GM12878 (cell line): Measurements from ENCODE around the gene BUD23. TPM values are rescaled to one million over a fixed set of nuclear protein-coding genes. Genes with fewer than 3 reads are reported as not detected.
A peak's percentile ranks its signal among the peaks of the same experiment; 100 is the strongest.

Experiments
- EGR1 ChIP-seq, 2 experiments: IDR thresholded peaks; 1 replicate in 1 of 2; 2 replicates in 1 of 2; pipeline ENCODE4 v1.6.1; 2011 to 2012; ENCODE audit warnings: low read depth in 2 of 2, low read length in 2 of 2, borderline replicate concordance in 1 of 2, mild to moderate bottlenecking in 1 of 2, moderate library complexity in 1 of 2
- EZH2 ChIP-seq: IDR thresholded peaks from 2 replicates; pipeline ENCODE4 v1.6.1; 2012; ENCODE audit warnings: low read depth, mild to moderate bottlenecking, control low read depth, inconsistent platforms, low read length, borderline replicate concordance; ENCODE audit not compliant: control insufficient read depth
- FOXM1 ChIP-seq: IDR thresholded peaks from 2 replicates; pipeline ENCODE4 v1.6.1; 2012; ENCODE audit warnings: low read depth, mild to moderate bottlenecking, inconsistent platforms, low read length, moderate library complexity
- HCFC1 ChIP-seq: fragments of 150-350 bp; IDR thresholded peaks from 2 replicates; pipeline ENCODE4 v1.6.1; 2014; ENCODE audit warnings: low read length
- IRF5 ChIP-seq: fragments of 450-650 bp; IDR thresholded peaks from 2 replicates; pipeline ENCODE4 v1.6.1; 2017; ENCODE audit warnings: borderline replicate concordance
- JUNB ChIP-seq: IDR thresholded peaks from 2 replicates; pipeline ENCODE4 v1.6.1; 2016; ENCODE audit warnings: antibody characterized with exemption, mild to moderate bottlenecking
- NBN ChIP-seq: fragments of 450-650 bp; IDR thresholded peaks from 2 replicates; pipeline ENCODE4 v1.6.1; 2016
- NR2C2 ChIP-seq: IDR thresholded peaks from 2 replicates; pipeline ENCODE4 v1.6.1; 2011; ENCODE audit warnings: borderline replicate concordance, low read depth; ENCODE audit not compliant: control insufficient read depth, insufficient read length
- PBX3 ChIP-seq: IDR thresholded peaks from 2 replicates; pipeline ENCODE4 v1.6.1; 2011; ENCODE audit warnings: mild to moderate bottlenecking, low read depth, low read length, moderate library complexity; ENCODE audit not compliant: insufficient replicate concordance
- POLR2A ChIP-seq: IDR thresholded peaks from 2 replicates; pipeline ENCODE4 v1.6.1; 2011; ENCODE audit warnings: low read depth, mild to moderate bottlenecking, low read length
- POLR2AphosphoS5 ChIP-seq: IDR thresholded peaks from 2 replicates; pipeline ENCODE4 v1.6.1; 2011; ENCODE audit warnings: mild to moderate bottlenecking, low read length, inconsistent platforms
- SPI1 ChIP-seq: IDR thresholded peaks from 2 replicates; pipeline ENCODE4 v1.6.1; 2011; ENCODE audit warnings: low read depth, mild to moderate bottlenecking, low read length, moderate library complexity, borderline replicate concordance; ENCODE audit not compliant: insufficient read depth
- SUPT20H ChIP-seq: IDR thresholded peaks from 2 replicates; pipeline ENCODE4 v1.6.1; 2011; ENCODE audit warnings: low read depth, mild to moderate bottlenecking, low read length, moderate library complexity, borderline replicate concordance; ENCODE audit not compliant: control insufficient read depth
- TCF3 ChIP-seq: IDR thresholded peaks from 2 replicates; pipeline ENCODE4 v1.6.1; 2012; ENCODE audit warnings: low read depth, mild to moderate bottlenecking, low read length, borderline replicate concordance; ENCODE audit not compliant: insufficient read depth
- YY1 ChIP-seq: IDR thresholded peaks from 2 replicates; pipeline ENCODE4 v1.6.1; 2011; ENCODE audit warnings: low read depth, mild to moderate bottlenecking, low read length
- ZNF592 ChIP-seq: fragments of 450-650 bp; IDR thresholded peaks from 2 replicates; pipeline ENCODE4 v1.6.1; 2017; ENCODE audit warnings: mild to moderate bottlenecking, moderate library complexity
- ZNF622 ChIP-seq: fragments of 450-650 bp; IDR thresholded peaks from 2 replicates; pipeline ENCODE4 v1.6.1; 2017; ENCODE audit warnings: mild to moderate bottlenecking, inconsistent platforms
- ZZZ3 ChIP-seq: IDR thresholded peaks from 2 replicates; pipeline ENCODE4 v1.6.1; 2011; ENCODE audit warnings: low read depth; ENCODE audit not compliant: control insufficient read depth, insufficient read length
- polyA plus RNA-seq, 11 experiments: library from polyadenylated mRNA; depleted of rRNA in 4 of 11; unstranded in 6 of 11; stranded (reverse) in 5 of 11; fragments of >200 nt; fragmentation: Nextera tagmentation in 4 of 11; fragmentation: Illumina TruSeq in 1 of 11; extraction: Ambion mirVana in 4 of 11; extraction: Trizol in 1 of 11; gene quantifications; 1 replicate in 1 of 11; 2 replicates in 10 of 11; pipeline versions ENCODE4 v1.2.1 to v1.2.3, GENCODE V29; 2011 to 2016; ENCODE audit warnings: inconsistent platforms in 2 of 11, missing spikeins in 2 of 11, low read depth in 1 of 11
- total RNA-seq, 4 experiments: library from RNA; depleted of rRNA in 3 of 4; stranded (reverse); fragments of >200 nt in 3 of 4; fragmentation: Illumina TruSeq in 1 of 4; extraction: Trizol in 1 of 4; gene quantifications; 2 replicates each; pipeline versions ENCODE4 v1.2.1 to v1.2.3, GENCODE V29; 2013 to 2021
- TF ChIP-seq, protein P1 (sequence below): fragments of 450-650 bp; formaldehyde crosslinking; IDR thresholded peaks from 2 replicates; pipeline ENCODE4 v1.4.0; 2020; ENCODE audit warnings: mild to moderate bottlenecking, moderate library complexity

BUD23 gene
- total and polyA plus RNA-seq, 10 of the 15 experiments (the other 5 are each of a cell fraction or from before 2014, with no cell fraction given) = 36.4 to 138 (median 99.5) TPM

- TF ChIP-seq TCF3 = peak; percentile 81
- no peak for TF ChIP-seq JUNB
- TF ChIP-seq EGR1 (IDR thresholded peaks at IDR 0.05; ENCODE audit: borderline replicate concordance in 1 of 2, low read depth in 2 of 2, low read length in 2 of 2) = peak; percentile 30 to 45; a peak in 2 of 3 replicates
- TF ChIP-seq POLR2A = peak; percentile 92
- TF ChIP-seq ZZZ3 = no peak
- TF ChIP-seq SPI1 = no peak
- TF ChIP-seq NR2C2 = no peak
- no peak for TF ChIP-seq HCFC1
- no peak for TF ChIP-seq ZNF622
- TF ChIP-seq EZH2 = no peak
- TF ChIP-seq, protein P1, sequence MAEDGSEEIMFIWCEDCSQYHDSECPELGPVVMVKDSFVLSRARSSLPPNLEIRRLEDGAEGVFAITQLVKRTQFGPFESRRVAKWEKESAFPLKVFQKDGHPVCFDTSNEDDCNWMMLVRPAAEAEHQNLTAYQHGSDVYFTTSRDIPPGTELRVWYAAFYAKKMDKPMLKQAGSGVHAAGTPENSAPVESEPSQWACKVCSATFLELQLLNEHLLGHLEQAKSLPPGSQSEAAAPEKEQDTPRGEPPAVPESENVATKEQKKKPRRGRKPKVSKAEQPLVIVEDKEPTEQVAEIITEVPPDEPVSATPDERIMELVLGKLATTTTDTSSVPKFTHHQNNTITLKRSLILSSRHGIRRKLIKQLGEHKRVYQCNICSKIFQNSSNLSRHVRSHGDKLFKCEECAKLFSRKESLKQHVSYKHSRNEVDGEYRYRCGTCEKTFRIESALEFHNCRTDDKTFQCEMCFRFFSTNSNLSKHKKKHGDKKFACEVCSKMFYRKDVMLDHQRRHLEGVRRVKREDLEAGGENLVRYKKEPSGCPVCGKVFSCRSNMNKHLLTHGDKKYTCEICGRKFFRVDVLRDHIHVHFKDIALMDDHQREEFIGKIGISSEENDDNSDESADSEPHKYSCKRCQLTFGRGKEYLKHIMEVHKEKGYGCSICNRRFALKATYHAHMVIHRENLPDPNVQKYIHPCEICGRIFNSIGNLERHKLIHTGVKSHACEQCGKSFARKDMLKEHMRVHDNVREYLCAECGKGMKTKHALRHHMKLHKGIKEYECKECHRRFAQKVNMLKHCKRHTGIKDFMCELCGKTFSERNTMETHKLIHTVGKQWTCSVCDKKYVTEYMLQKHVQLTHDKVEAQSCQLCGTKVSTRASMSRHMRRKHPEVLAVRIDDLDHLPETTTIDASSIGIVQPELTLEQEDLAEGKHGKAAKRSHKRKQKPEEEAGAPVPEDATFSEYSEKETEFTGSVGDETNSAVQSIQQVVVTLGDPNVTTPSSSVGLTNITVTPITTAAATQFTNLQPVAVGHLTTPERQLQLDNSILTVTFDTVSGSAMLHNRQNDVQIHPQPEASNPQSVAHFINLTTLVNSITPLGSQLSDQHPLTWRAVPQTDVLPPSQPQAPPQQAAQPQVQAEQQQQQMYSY (CRISPR knock-in tag) = no peak
- peak; percentile 35; the same call in 1 of the 2 replicates for TF ChIP-seq YY1
- no peak for TF ChIP-seq SUPT20H
- TF ChIP-seq PBX3 = no peak
- peak; percentile 80 for TF ChIP-seq POLR2AphosphoS5
- TF ChIP-seq IRF5 = 0 out of 2 replicates have a peak, but pooled peaks have one; percentile 14
- TF ChIP-seq NBN = peak; percentile 30; the same call in 1 of the 2 replicates
- no peak for TF ChIP-seq ZNF592
- TF ChIP-seq FOXM1 = no peak
Observed at GRCh38 chr7:73738612-73739386, 55.4 kb downstream of the BUD23 start, which contains the start of gene ABHD11 (continued).
